HG03469 (cell line): Measurements from ENCODE around the gene TMSB10.
"Not testable (repeated sequence)": the region's sequence is repeated elsewhere in the genome, so short reads cannot be mapped to it uniquely, and the experiment has no call there.

ENCODE experiments used
- ATAC-seq: cut with Tn5 transposase; IDR thresholded peaks from one replicate; pipeline ENCODE4 v1.9.1; 2021; ENCODE audit warnings: mild to moderate bottlenecking, moderate library complexity, moderate number of reproducible peaks; ENCODE audit not compliant: unreplicated experiment

TMSB10 gene

DNA sequence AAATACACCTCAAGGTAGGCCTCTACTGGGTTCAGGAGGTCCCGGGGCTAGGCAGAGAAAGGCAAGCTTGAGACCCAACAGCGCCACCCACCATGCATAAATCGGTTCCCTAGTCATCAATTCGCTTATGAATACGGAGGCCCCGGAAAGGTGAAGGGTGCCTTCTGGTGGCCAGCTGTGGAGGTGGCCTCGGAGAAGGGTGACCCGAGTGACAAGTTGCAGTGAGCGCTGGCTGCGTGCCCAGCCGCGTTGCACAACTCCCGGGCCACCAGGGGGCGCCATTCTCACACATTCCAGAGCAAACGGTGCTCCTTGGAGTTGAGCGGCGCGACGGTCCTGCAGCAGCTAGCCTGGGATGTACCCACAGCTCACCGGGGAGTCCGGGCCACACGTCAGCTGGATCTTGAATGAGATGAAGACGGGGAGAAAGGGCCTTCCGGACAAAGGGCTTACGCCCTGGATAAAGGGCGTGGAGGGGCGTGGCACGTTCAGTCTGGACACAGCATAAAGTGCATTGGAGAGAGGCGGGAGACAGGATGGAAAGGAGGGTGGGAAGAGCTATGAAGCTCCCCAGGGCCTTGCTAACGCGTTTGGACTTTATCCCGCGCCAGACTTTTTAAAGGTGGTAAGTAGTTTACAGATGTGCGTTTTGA, 20.4 kb downstream of the TMSB10 start:
- peak; percentile 68 for ATAC-seq

GRCh38 chr2:84927275-84927627, 21.8 kb downstream of the TMSB10 start:
- ATAC-seq: no peak

- peak; percentile 49 for ATAC-seq
These were observed 25.9 kb downstream of the TMSB10 start for GRCh38 chr2:84931384-84931821.

- peak; percentile 34 for ATAC-seq
These were observed 32.9 kb downstream of the TMSB10 start for GRCh38 chr2:84938194-84938879.

- peak; percentile 68 for ATAC-seq
These were observed 34.1 kb downstream of the TMSB10 start for GRCh38 chr2:84939426-84940087.

GRCh38 chr2:84940088-84940470, 34.6 kb downstream of the TMSB10 start:
- ATAC-seq: no peak

GRCh38 chr2:84940831-84941412, 35.5 kb downstream of the TMSB10 start:
- no peak for ATAC-seq

DNA sequence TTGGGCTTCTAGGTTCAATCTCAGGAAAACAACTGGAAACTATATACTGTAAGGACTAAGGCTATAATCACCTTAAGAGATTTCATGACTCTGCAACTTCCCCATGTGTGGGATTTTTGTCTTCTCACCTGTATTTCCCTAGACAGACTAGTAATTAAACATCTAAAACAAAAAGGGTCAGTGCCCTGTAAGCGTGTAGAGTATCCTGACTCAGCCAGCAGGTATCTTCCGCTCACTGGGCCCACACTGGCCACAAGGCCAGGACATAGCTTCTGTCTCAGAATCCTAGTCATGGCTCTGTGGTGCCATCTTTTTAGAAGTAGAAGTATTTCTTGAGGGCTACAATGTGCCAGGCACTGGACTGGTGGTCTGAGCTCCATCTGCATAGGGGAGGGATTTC, 36.7 kb downstream of the TMSB10 start:
- no peak for ATAC-seq

DNA sequence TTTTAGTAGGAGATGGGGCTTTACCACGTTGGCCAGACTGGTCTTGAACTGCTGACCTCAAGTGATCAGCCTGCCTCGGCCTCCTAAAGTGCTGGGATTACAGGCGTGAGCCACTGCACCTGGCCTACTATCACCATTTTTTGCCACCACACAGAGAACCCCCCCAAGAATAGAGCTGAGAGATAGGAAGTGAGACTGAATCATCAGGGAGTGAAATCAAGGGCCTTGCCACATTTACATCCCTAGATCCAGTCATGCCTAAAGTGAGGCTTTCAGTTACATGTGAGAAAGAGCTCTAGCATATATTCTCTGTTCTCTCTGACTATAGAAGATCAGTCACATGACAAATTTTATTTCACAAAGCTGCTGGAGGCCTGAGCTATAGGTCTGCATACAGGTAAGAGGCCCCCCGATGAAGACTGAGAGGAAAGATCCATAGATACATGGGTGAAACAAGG, 37.5 kb downstream of the TMSB10 start:
- peak; percentile 28 for ATAC-seq

DNA sequence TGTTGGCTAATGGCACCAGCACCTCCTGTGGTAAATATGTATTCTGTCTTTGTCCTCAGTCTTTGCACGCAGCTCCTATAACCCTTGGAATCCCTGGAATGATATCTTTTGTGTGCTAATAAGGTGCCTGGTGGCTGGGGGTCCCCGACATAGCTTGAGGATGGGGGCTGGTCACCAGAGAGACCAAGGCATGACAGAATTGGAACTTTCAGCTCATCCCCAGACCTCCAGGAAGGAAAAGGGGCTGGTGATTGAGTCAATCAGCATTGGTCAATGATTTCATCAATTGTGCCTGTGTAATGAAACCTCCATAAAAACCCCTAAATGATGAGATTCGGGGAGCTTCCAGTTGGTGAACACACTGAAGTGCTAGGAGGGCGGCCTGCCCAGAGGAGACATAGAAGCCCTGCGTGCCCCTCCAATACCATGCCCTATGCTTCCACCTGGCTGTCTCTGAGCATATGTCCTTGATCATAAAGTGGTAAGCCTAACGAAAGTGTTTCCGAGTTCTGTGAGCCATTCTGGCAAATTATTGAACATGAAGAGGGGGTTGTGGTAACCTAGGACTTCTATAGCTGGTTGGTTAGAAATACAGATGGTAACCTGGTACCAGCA, 38.9 kb downstream of the TMSB10 start:
- no peak for ATAC-seq

DNA sequence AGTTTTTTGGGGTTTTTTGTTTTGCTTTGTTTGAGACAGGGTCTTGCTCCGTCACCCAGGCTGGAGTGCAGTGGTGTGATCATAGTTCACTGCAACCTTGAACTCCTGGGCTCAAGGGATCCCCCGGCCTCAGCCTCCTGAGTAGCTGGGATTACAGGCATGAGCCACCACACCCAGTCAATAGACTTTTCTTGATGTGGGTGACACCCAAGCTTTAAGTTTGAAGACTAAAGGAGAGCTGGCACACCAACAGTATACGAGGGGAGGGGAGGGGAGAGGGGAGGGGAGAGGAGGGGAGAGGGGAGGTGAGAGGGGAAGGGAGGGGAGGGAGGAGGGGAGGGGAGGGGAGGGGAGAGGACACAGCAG, 40.4 kb downstream of the TMSB10 start:
- ATAC-seq: not testable (repeated sequence)

DNA sequence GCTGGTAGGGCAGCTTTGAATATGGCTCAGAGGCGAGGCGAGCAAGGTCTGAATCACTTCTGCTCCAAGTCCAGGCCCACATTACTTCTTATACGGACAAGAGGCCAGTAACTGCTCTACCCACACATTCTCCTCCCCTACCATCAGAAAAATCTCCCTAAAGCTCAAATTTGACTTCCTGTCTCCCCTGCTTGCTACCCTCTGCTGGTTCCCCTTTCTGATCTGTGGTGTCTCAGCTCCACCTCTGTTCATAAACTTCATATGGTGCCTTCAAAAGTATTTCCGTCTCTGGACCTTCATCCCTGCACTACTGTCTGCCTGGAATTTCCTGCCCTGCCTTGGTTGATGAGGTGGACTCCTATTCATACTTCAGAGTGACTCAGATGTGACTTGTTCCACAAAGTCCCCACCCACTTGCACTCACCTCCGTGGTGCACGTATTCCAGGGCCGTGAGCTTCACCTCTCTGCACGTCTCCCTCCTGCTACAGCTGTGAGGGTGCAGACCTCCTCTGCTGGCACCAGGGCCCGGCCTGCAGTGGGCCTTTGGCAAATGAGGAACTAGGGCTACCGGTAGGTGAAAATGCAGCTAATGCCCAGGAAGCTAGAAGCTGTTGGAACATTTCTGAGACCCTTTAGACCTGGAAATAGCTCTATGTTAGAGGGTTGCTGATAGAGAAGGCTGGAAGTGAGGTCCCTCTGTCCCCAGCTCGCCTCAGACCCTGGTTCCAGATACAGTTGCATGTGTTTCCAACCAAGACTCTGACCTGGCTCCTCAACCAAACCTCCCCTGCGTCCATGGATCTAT, 41.0 kb downstream of the TMSB10 start:
- ATAC-seq: peak; percentile 56

DNA sequence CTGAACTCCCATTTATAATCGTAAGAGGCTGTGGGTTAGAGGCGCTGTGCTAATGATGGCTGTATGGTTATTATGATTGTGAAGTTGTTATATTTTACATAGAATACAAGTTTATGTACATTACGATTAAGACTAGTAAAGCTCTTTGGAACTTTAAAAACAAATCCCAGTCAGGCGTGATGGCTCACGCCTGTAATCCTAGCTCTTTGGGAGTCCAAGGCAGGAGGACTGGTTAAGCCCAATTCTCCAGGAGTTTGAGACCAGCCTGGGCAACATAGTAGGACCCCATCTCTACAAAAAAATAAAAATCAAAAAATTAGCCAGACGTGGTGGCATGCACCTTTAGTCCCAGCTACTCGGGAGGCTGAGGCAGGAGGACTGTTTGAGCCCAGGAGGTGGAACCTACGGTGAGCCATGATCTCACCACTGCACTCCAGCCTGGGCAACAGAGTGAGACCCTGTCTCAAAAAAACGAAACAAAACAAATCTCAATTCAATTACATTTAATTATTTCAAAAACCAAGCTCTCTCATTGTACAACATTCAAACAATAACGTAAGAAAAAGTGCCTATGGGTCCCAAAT, 41.6 kb downstream of the TMSB10 start:
- ATAC-seq: no peak

GRCh38 chr2:84953535-84953934, 48.1 kb downstream of the TMSB10 start:
- no peak for ATAC-seq

DNA sequence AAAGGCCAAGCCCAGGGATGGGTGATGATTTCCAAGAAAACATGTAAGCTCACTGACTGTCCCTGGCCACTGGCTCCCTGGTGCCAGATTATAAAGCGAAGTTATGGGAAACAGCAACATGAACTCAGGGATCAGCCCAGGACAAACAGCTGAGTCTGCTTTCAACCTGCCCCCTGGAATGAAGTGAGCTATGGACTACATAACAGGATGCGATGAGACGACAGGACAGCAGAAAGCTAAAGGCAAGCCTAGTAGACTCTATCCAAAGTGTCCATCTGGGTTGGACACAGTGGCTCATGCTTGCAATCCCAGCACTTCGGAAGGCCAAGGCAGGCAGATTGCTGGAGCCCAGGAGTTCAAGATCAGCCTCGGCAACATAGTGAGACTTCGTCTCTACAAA, 48.9 kb downstream of the TMSB10 start:
- no peak for ATAC-seq
